BE2C (cell line): ENCODE results near the gene SS18L1.

Experiments used
- DNase-seq: peaks from one replicate; pipeline ENCODE4 v3.0.0-alpha.2; 2020
- H3K27me3 ChIP-seq: fragments of 250-450 bp; sonication (Bioruptor Pico); 2 replicates; pipeline ENCODE4 v1.5.1; 2020; ENCODE audit warnings: mild to moderate bottlenecking
- H3K36me3 ChIP-seq: fragments of 250-450 bp; sonication (Bioruptor Pico); 2 replicates; pipeline ENCODE4 v1.5.1; 2020; ENCODE audit warnings: mild to moderate bottlenecking
- H3K4me1 ChIP-seq: fragments of 250-450 bp; sonication (Bioruptor Pico); 2 replicates; pipeline ENCODE4 v1.5.1; 2020
- H3K4me3 ChIP-seq: 2 replicates; pipeline ENCODE4 v1.5.1; 2011; ENCODE audit warnings: low read depth, low read length
- H3K9me3 ChIP-seq: fragments of 250-450 bp; sonication (Bioruptor Pico); 2 replicates; pipeline ENCODE4 v1.5.1; 2020
- TF ChIP-seq, protein P1 (sequence below): IDR thresholded peaks from 2 replicates; pipeline ENCODE4 v1.5.1; 2012; ENCODE audit warnings: mild to moderate bottlenecking, low read depth, low read length

SS18L1 gene

DNA sequence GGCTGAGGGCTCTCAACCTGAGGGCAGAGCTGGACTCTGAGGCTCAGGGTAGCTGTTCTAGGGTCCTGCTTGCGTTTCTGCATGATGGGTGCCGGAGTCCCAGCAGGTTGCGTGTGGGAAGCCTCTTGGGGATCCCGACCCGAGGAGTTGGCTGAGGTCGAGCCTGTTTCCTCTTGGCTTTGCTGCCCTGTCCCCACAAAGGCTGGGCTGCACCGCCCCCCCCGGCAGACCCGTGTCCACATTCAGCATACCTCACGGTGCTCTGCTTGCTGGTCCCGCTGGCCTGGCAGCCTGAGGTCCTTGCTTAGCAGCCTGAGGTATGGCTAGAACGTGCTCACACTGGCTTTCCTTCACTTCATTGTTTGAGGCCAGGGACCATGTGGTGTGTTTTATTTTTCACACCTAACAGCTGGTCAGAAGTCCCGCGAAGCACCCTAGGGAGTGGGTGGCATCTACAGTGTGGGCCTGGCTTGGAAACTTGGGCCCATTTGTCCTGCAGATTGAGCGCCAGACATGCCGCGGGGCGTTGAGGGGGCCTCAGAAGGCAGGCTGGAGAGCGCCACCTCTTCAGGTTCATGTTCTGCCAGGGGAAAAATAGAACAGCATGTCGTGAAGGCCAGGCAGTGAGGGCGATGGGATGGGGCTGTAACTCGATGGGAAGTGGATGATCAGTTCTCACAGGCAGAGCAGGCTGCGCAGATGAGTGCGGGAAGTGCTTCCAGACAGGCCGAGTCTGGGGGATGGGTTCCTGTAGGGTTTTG is 11.8 kb upstream of the SS18L1 start:
- TF ChIP-seq, protein P1, sequence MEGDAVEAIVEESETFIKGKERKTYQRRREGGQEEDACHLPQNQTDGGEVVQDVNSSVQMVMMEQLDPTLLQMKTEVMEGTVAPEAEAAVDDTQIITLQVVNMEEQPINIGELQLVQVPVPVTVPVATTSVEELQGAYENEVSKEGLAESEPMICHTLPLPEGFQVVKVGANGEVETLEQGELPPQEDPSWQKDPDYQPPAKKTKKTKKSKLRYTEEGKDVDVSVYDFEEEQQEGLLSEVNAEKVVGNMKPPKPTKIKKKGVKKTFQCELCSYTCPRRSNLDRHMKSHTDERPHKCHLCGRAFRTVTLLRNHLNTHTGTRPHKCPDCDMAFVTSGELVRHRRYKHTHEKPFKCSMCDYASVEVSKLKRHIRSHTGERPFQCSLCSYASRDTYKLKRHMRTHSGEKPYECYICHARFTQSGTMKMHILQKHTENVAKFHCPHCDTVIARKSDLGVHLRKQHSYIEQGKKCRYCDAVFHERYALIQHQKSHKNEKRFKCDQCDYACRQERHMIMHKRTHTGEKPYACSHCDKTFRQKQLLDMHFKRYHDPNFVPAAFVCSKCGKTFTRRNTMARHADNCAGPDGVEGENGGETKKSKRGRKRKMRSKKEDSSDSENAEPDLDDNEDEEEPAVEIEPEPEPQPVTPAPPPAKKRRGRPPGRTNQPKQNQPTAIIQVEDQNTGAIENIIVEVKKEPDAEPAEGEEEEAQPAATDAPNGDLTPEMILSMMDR, result no peak
- DNase-seq, result no peak
- Histone ChIP-seq H3K27me3 (no peaks in the 10 kb centered on the region), H3K9me3 (no peaks in the 10 kb centered on the region; the same call in 1 of the 2 replicates), H3K4me1 (no peaks in the 10 kb centered on the region), H3K36me3 (peaks cover 85% of the 10 kb centered on the region), H3K4me3 (no peak overlapping the region)

DNA sequence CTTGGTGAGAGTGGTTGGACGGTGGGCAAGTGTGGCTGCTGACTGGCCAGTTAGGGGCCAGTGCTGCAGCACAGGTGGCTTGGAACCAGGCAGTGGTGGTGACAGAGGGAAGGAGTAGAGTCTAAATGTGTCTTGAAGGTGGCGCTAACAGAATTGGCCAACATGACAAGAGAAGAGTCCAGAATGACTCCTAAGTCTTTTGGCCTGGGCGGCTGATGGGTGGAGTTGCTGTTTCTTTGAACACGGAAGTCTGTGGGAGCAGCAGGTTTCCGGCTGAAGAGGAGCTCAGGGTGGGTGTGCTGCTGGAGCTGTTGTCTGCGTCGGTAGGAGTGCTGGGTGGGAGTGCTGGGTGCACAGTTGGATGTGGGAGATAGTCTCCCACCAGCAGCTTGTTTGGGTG is 11.1 kb upstream of the SS18L1 start:
- no peaks in the 10 kb centered on the region for H3K4me1 ChIP-seq
- H3K4me3 ChIP-seq, result no peak overlapping the region
- no peaks in the 10 kb centered on the region; the same call in 1 of the 2 replicates for H3K9me3 ChIP-seq
- TF ChIP-seq, protein P1, result no peak
- H3K36me3 ChIP-seq, result peaks cover 85% of the 10 kb centered on the region
- DNase-seq, result no peak
- H3K27me3 ChIP-seq, result no peaks in the 10 kb centered on the region

DNA sequence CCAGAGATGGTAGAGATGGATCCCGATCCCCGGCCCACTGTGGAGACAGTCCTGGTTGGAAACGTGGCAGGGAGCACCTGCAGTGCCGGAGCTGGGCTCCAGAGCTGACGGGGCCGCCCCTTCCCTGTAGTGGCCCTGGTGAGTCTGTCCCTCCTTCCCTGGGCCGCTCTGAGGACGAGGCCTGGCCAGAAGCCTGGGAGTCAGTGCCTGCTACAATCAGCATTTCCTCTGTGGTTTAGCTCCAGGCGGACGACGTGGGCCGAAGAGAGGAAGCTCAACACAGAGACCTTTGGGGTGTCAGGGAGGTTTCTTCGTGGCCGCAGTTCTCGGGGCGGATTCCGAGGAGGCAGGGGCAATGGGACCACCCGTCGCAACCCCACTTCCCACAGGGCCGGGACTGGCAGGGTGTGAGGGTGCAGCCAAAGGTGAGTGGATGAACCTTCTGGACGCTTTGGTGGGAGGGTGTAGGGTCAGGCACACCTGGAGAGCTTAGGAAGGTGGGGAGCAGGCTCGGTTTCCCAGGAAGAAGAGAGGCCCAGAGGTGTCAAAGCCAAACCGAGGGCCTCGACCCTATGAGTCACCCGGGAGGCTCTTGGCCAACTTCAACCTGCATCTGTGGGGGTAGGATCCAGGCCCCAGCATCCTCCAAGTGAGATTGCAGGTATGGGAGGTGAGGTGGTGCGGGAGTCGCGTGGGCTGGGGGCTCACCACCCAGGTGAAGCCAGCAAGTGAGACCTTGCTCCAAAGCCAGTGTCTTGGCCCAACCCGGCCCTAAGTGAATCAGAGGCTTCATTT is 10.3 kb upstream of the SS18L1 start:
- no peak overlapping the region for H3K4me3 ChIP-seq
- peaks cover 85% of the 10 kb centered on the region for H3K36me3 ChIP-seq
- no peak for DNase-seq
- no peaks in the 10 kb centered on the region for H3K27me3 ChIP-seq
- TF ChIP-seq, protein P1, result no peak
- no peaks in the 10 kb centered on the region for H3K4me1 ChIP-seq
- H3K9me3 ChIP-seq, result no peaks in the 10 kb centered on the region; the same call in 1 of the 2 replicates

DNA sequence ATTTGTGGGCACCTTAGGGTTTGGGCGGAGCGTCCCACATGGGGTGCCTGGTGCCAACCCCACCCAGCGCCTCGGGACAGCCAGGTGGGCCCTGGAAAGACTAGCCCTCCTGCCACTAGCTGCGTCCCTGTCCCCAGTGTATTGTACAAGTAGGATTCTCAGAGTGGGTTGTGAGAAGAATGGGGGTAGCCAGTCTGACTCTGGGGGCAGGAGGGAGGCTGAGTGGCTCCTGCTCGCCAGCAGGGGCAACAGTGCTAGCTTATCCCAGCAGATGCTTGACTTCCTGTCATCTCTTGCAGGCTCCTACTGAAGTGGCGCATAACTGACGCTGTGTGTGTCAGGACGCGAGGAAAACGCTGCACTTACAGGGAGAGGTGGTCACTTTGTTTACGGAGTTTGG is 9.7 kb upstream of the SS18L1 start:
- H3K27me3 ChIP-seq, result no peaks in the 10 kb centered on the region
- no peak for DNase-seq
- H3K9me3 ChIP-seq, result no peaks in the 10 kb centered on the region; the same call in 1 of the 2 replicates
- H3K4me3 ChIP-seq, result no peak overlapping the region
- H3K4me1 ChIP-seq, result no peaks in the 10 kb centered on the region
- TF ChIP-seq, protein P1, result peak; percentile 20; the same call in 1 of the 2 replicates
- H3K36me3 ChIP-seq, result peaks cover 87% of the 10 kb centered on the region

DNA sequence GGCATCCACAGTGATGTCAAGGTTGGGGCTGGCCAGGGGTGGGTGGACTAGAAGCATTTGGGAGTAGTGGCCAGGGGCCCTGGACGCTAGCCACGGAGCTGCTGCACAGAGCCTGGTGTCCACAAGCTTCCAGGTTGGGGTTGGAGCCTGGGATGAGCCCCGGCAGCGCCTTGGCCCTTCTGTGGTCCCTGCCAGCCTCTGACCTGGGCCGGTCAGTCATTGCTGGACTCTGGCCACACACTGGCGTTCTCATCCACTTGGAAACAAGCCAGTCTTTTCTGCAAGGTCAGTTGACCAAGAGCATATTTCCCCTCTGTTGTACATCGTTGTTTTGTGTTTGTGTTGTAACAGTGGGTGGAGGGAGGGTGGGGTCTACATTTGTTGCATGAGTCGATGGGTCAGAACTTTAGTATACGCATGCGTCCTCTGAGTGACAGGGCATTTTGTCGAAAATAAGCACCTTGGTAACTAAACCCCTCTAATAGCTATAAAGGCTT is 8.8 kb upstream of the SS18L1 start:
- peaks cover 87% of the 10 kb centered on the region for H3K36me3 ChIP-seq
- no peak for DNase-seq

More for the DNA sequence above, 8.8 kb upstream of the SS18L1 start:
- TF ChIP-seq, protein P1, result no peak
- Histone ChIP-seq H3K27me3 (no peaks in the 10 kb centered on the region), H3K4me1 (no peaks in the 10 kb centered on the region), H3K9me3 (no peaks in the 10 kb centered on the region; the same call in 1 of the 2 replicates), H3K4me3 (no peak overlapping the region)
